PC-3 (cell line): ENCODE results near the gene MPV17. TPM values are rescaled to one million over a fixed set of nuclear protein-coding genes. Genes with fewer than 3 reads are reported as not detected.

ENCODE experiments used
- ATAC-seq: fragments of 200-7000 bp; cut with Tn5 transposase; 2 replicates; pipeline ENCODE4 v1.9.1; 2020; ENCODE audit warnings: mild to moderate bottlenecking, moderate library complexity
- BruUV-seq: library from RNA; stranded (reverse); fragments of 400-500 nt; replicated peaks from 2 replicates; lab custom pipeline; 2021; lab: Mats Ljungman, UMichigan
- CTCF ChIA-PET: fragments of 300-600 bp; sonication (Branson Sonifier 250); formaldehyde crosslinking; loops from one replicate; lab custom pipeline; 2022; ENCODE audit warnings: antibody characterized with exemption; lab: Charles Lee
- POLR2A ChIA-PET: fragments of 300-600 bp; sonication (Branson Sonifier 250); formaldehyde crosslinking; loops from one replicate; lab custom pipeline; 2022; ENCODE audit warnings: antibody characterized with exemption; ENCODE audit not compliant: unreplicated experiment; lab: Charles Lee
- DNase-seq: peaks from one replicate; pipeline ENCODE4 v3.0.0-alpha.2; 2015
- H2AFZ ChIP-seq: fragments of 300-600 bp; sonication (generic); 2 replicates; pipeline ENCODE4 v1.6.0; 2016; ENCODE audit warnings: antibody characterized with exemption, low read length
- H3F3A ChIP-seq: fragments of 300-600 bp; sonication (generic); one replicate; pipeline ENCODE4 v1.6.0; 2017; ENCODE audit warnings: antibody characterized with exemption, low read length, control low read depth, mild to moderate bottlenecking; ENCODE audit not compliant: unreplicated experiment
- H3K27ac ChIP-seq: fragments of 300-600 bp; sonication (generic); 2 replicates; pipeline ENCODE4 v1.5.1; 2016; ENCODE audit warnings: mild to moderate bottlenecking, low read length
- H3K27me3 ChIP-seq: fragments of 300-600 bp; sonication (generic); 2 replicates; pipeline ENCODE4 v1.6.1; 2016; ENCODE audit warnings: low read length, mixed read lengths
- H3K36me3 ChIP-seq: fragments of 300-600 bp; sonication (generic); 2 replicates; pipeline ENCODE4 v1.6.1; 2016; ENCODE audit warnings: low read depth, mixed run types, low read length, mixed read lengths
- H3K4me1 ChIP-seq: fragments of 300-600 bp; sonication (generic); 2 replicates; pipeline ENCODE4 v1.5.1; 2016; ENCODE audit warnings: low read length; ENCODE audit not compliant: insufficient read depth
- H3K4me2 ChIP-seq: fragments of 300-600 bp; sonication (generic); 2 replicates; pipeline ENCODE4 v1.6.0; 2016; ENCODE audit warnings: low read length
- H3K4me3 ChIP-seq: fragments of 300-600 bp; sonication (generic); 2 replicates; pipeline ENCODE4 v1.5.1; 2016; ENCODE audit warnings: mild to moderate bottlenecking, low read length, mixed read lengths
- H3K79me2 ChIP-seq: fragments of 300-600 bp; sonication (generic); 2 replicates; pipeline ENCODE4 v1.6.1; 2017; ENCODE audit warnings: low read length, mixed read lengths
- H3K9ac ChIP-seq: fragments of 300-600 bp; sonication (generic); 2 replicates; pipeline ENCODE4 v1.6.0; 2016; ENCODE audit warnings: mild to moderate bottlenecking, low read length
- H3K9me2 ChIP-seq: fragments of 300-600 bp; sonication (generic); replicated peaks from 2 replicates; pipeline ENCODE4 v1.6.1; 2016; ENCODE audit warnings: mixed run types, low read length, mixed read lengths
- H3K9me3 ChIP-seq: fragments of 300-600 bp; sonication (generic); 2 replicates; pipeline ENCODE4 v1.6.1; 2016; ENCODE audit warnings: low read length, mixed read lengths
- H4K20me1 ChIP-seq: fragments of 300-600 bp; sonication (generic); 2 replicates; pipeline ENCODE4 v1.6.1; 2016; ENCODE audit warnings: low read length, mixed read lengths
- EZH2 ChIP-seq: fragments of 300-600 bp; sonication (generic); IDR thresholded peaks from one replicate; pipeline ENCODE4 v1.6.1; 2017; ENCODE audit warnings: antibody characterized with exemption, mild to moderate bottlenecking, low read length; ENCODE audit not compliant: unreplicated experiment
- EZH2phosphoT487 ChIP-seq: fragments of 300-600 bp; sonication (generic); IDR thresholded peaks from 2 replicates; pipeline ENCODE4 v1.6.1; 2018; ENCODE audit warnings: mild to moderate bottlenecking, antibody characterized with exemption, low read length, borderline replicate concordance
- intact Hi-C: fragments of 100-400 bp; cut with micrococcal nuclease; formaldehyde crosslinking; loops from 2 replicates; pipeline ENCODE4 v1.9.0; 2023
- total RNA-seq: library from RNA; depleted of rRNA; stranded (reverse); fragments of >200 nt; gene quantifications from 2 replicates; pipeline ENCODE4 v1.2.3, GENCODE V29; 2014
- TF ChIP-seq, protein P1 (sequence below): fragments of 300-600 bp; sonication (generic); conservative IDR thresholded peaks from 2 replicates; pipeline ENCODE4 v1.5.1; 2017; ENCODE audit warnings: antibody characterized with exemption, low read depth, mild to moderate bottlenecking, low read length

Gene MPV17
- total RNA-seq, 1 experiment from 2014 or later = 59.2 TPM

GRCh38 chr2:27281442-27281841 lies 41.5 kb downstream of the MPV17 start:
- BruUV-seq = no TSS peak
- Histone ChIP-seq H3K27ac (no peak overlapping the region), H3K4me3 (no peak overlapping the region), H3F3A (no peaks in the 10 kb centered on the region), H4K20me1 (no peaks in the 10 kb centered on the region), H3K4me2 (no peak overlapping the region), H3K36me3 (no peaks in the 10 kb centered on the region), H3K4me1 (peaks cover 20% of the 10 kb centered on the region), H3K27me3 (no peaks in the 10 kb centered on the region), H3K9me3 (no peaks in the 10 kb centered on the region), H3K9me2 (no peaks in the 10 kb centered on the region), H2AFZ (no peak overlapping the region), H3K9ac (no peak overlapping the region), H3K79me2 (no peaks in the 10 kb centered on the region)
- ChIA-PET CTCF (no interaction called here), POLR2A (no interaction called here)
- ATAC-seq (no peak), DNase-seq (no peak)
- intact Hi-C loops = loop anchor here (5.0 kb wide), 1 partner anchor 69 kb away; the partner anchor contains the start of genes ATRAID and SLC5A6
- TF ChIP-seq EZH2 = no peak
- TF ChIP-seq, protein P1, sequence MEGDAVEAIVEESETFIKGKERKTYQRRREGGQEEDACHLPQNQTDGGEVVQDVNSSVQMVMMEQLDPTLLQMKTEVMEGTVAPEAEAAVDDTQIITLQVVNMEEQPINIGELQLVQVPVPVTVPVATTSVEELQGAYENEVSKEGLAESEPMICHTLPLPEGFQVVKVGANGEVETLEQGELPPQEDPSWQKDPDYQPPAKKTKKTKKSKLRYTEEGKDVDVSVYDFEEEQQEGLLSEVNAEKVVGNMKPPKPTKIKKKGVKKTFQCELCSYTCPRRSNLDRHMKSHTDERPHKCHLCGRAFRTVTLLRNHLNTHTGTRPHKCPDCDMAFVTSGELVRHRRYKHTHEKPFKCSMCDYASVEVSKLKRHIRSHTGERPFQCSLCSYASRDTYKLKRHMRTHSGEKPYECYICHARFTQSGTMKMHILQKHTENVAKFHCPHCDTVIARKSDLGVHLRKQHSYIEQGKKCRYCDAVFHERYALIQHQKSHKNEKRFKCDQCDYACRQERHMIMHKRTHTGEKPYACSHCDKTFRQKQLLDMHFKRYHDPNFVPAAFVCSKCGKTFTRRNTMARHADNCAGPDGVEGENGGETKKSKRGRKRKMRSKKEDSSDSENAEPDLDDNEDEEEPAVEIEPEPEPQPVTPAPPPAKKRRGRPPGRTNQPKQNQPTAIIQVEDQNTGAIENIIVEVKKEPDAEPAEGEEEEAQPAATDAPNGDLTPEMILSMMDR = no peak
- no peak for TF ChIP-seq EZH2phosphoT487

DNA sequence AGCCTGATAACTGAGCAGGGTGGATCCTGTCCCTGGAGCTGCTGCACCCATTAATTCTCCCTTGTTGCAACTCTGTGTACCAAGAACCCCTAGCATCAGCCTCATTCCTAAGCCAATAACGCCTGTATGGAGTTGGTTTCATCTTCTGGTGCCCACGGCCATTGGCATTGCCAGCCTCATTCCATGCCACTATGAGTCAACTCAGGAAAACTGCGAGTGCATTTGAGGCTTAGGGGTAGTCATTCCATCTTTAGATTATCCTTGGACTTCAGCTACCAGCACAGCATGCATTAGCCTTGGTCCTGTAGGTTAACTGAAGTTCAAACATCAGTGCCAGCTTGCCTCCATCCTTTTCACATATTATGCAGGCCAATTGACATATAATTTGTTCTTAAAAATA lies 42.1 kb downstream of the MPV17 start:
- H3K79me2 ChIP-seq = no peaks in the 10 kb centered on the region
- no peak overlapping the region for H3K4me3 ChIP-seq
- ChIA-PET CTCF (no interaction called here), POLR2A (no interaction called here)
- no peak overlapping the region for H2AFZ ChIP-seq
- H4K20me1 ChIP-seq = no peaks in the 10 kb centered on the region
- BruUV-seq = no TSS peak
- TF ChIP-seq EZH2 (no peak), EZH2phosphoT487 (no peak)
- TF ChIP-seq, protein P1 = no peak
- H3K9ac ChIP-seq = no peak overlapping the region
- no peak overlapping the region for H3K4me2 ChIP-seq
- peaks cover 20% of the 10 kb centered on the region for H3K4me1 ChIP-seq
- no peaks in the 10 kb centered on the region for H3K9me3 ChIP-seq
- no peaks in the 10 kb centered on the region for H3K27me3 ChIP-seq
- no peaks in the 10 kb centered on the region for H3K9me2 ChIP-seq
- H3K27ac ChIP-seq = no peak overlapping the region
- no peaks in the 10 kb centered on the region for H3K36me3 ChIP-seq
- intact Hi-C loops = loop anchor here (1.0 to 5.0 kb wide), 3 partner anchors 22 to 183 kb away; partner anchors contain the start of genes ATRAID and SLC5A6
- no peaks in the 10 kb centered on the region for H3F3A ChIP-seq
- DNase-seq (no peak), ATAC-seq (no peak)

DNA sequence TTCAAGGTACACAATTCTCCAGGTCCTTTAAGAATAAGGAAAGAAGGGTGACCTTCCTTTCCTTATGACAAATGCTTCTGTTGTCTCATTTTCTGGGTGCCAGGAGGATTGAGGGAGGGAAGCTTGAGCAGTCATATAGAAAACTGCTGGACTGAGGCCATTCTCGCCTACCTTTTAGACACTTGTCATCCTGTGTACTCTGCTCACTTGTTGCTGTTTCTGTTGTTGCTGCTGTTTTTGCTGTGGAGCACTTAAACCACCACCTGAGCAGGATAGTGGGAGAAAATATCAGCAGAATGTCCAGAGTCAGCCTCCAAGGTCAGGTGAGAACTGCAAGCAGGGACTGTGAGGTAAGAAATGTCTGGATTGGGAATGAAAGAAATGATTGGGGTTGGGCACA lies 44.9 kb downstream of the MPV17 start:
- Histone ChIP-seq H3K4me1 (peaks cover 15% of the 10 kb centered on the region), H3F3A (no peaks in the 10 kb centered on the region), H3K4me3 (no peak overlapping the region), H4K20me1 (no peaks in the 10 kb centered on the region), H3K79me2 (no peaks in the 10 kb centered on the region), H3K36me3 (no peaks in the 10 kb centered on the region), H3K27ac (no peak overlapping the region), H3K4me2 (no peak overlapping the region), H3K9me3 (no peaks in the 10 kb centered on the region), H3K9me2 (no peaks in the 10 kb centered on the region), H3K27me3 (no peaks in the 10 kb centered on the region), H3K9ac (no peak overlapping the region), H2AFZ (no peak overlapping the region)
- CTCF ChIA-PET = no interaction called here
- ATAC-seq (no peak), DNase-seq (no peak)
- no peak for TF ChIP-seq EZH2phosphoT487
- TF ChIP-seq, protein P1 = no peak
- TF ChIP-seq EZH2 = no peak
- no TSS peak for BruUV-seq
- POLR2A ChIA-PET = no interaction called here
- intact Hi-C loops = no loop called here
